HK-2 (cell line): Measurements from ENCODE around the gene SP1.
A peak's percentile ranks its signal among the peaks of the same experiment; 100 is the strongest.
"Not testable (repeated sequence)": the region's sequence is repeated elsewhere in the genome, so short reads cannot be mapped to it uniquely, and the experiment has no call there.

ENCODE experiments used
- DNase-seq: peaks from one replicate; pipeline ENCODE4 v3.0.0-alpha.2; 2018; ENCODE audit not compliant: unreplicated experiment

The SP1 gene

DNA sequence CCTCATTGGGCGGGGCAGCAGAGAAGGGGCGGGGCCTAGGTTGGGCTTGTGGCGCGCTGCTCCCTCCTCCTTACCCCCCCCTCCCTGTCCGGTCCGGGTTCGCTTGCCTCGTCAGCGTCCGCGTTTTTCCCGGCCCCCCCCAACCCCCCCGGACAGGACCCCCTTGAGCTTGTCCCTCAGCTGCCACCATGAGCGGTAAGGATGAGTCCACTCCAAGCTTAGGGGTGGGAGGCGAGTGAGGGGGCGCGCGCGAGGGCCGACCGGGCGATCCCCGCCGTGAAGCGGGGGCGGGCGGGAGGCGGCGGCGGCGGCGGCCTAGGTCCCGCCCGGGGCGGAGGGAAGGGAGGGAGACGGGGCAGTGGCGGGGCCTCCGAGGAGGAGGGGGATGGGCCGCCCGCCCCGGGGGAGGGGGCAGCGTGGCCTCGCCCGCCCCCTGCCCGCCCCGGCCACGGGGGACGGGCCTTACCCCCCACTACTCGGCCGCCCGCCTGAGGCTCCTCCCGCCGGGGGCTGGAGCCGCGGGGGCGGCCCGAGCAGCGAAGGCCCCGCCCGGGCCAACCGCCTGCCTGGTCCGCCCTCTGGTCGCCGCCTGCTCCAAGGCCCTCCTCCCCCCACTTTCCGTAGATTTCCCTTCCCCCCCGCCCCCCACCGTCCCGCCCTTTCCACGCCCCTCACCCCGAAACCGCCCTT lies at the start of gene SP1:
Gene SP1 (plus strand): TSS at position 73 of the 690 bp plus-strand sequence. CDS start 116 bp downstream, at position 189.
- peak; percentile 90 for DNase-seq

DNA sequence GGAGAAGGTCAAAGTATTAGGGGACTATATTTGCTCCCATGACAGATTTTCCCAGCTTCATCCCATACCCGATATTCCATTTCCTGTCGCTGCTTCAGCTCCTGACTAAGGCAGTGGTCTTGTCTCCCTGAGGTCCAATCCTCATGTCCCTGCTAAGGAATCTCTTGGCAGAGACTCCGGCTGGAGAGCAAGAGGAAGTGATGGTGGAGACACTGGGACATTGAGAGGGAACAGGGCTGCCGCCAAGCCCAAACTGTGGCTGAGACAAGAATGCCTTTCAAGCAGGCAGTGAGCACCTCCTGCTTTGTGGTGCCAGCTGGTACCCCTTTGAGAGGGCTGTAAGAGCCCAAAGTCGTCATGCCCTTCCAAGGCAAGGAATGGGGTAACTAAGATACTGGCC lies 49.3 kb upstream of the SP1 start:
- no peak for DNase-seq

DNA sequence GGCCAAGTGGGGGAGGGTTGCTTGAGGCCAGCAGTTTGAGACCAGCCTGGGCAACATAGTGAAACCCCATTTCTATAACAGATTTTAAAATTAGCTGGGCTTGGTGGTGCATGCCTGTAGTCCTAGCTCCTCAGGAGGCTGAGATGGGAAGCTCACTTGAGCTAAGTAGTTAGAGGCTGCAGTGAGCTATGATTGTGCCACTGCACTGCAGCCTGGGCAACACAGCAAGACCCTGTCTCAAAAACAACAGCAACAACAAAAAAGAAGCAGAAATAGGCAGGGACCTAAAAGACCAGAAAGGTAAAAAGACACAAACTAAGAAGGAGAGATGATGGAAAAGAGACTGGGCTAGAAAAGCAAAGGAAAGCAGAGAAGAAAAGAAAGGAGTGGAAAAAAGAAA lies 47.6 kb upstream of the SP1 start:
- not testable (repeated sequence) for DNase-seq

DNA sequence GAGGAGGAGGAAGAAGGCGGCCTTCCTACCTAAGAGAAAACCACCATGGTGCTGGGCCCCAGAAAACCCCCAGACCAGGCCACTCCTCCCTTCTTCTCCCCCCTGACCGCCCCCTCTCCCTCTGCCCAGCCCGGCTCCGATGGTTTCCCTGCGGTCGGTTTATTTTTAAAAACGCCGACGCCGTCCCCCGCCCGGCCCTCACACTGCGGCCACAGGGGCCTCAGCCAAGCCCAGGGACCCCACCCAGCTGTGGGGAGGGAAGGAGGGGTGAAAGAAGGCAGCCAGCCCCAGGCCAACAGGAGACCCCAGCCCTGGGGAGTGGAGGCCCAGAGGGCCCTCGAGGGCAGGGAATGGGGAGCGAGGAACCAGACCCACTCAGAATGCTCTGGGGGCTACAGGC lies 47.2 kb upstream of the SP1 start:
- no peak for DNase-seq

DNA sequence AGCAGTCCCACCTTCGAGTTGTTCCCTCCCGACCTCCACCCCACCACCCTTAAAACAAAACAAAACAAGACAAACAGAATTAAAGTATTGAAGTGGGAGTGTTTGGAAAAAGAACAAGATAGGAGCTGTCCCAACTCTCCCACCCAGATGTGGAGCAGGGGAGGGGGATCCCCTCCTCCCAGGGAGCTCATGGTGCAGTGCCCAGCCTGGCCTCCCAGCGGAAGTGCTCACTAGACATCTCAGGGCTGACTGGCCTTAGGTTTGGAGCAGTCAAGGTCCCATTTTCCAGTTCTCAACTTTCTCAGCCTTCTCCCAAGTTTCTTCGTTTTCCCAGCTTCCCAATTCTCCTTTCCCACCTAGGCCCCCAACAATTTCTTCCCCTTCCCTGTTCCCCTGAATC lies 46.7 kb upstream of the SP1 start:
- no peak for DNase-seq

DNA sequence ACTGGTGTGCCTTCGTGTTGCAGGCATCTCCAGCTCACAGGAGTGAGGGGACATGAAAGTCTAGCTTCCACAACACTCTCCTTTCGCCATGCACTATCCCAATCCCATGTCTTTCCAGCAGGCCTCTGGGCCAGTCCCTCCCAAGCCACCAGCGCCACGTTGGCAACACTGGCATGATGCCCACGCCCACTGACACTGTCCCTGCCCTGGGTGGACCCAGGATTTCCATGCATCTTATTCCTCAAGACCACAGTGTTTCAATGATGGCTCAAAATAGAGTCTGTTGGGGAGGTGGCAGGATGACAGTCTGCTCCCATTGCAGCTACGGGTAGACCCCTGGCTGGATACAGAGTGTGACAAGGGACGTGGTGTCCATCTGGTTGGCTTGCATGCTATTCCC lies 46.1 kb upstream of the SP1 start:
- no peak for DNase-seq

DNA sequence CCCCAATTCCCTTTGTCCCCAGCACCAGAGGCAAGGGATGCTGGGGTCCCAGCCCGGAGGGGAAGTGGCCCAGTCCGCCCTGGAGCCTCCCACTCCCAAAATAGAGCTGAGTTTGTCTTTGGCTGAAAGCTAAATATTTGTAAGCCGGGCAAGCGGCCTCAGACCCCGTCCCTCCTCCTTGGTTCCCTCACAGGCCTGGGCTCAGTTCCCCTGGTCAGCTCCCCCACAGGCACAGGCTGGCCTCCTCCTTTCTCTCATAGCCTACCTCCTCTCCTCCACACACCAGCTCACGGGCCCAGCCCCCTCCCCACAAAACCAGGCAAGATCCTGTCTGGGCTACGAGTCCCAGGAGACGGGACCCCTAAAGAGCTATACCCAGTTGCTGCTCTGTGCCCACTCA lies 45.2 kb upstream of the SP1 start:
- DNase-seq = no peak

DNA sequence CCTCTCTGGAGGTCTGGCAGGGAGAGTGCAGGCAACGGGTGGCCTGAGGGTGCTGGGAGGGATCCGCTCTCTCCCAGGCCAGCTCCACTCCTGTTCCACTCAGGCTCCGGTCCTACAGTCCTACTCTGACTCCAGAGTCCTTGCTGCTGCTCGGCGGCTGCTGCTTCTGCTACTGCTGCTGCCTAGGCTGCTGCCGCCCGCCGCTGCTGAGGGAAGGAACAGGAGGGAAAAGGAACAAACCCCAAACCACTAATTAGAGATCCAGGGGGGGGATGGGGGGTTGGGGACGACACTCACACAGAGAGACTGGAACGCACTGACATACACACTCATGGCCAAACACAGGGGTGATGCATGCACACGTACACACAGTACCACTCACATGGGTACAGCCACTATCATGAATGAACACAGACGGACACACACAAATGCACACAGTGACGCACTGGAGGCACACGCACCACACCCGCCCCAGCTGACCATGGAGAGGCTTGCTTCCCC lies 43.7 kb upstream of the SP1 start, which contains the start of gene SP7:
Gene SP7 (minus strand): TSS at position 174 of the 501 bp plus-strand sequence. CDS start 708 bp downstream, outside the sequence.
- DNase-seq = no peak

DNA sequence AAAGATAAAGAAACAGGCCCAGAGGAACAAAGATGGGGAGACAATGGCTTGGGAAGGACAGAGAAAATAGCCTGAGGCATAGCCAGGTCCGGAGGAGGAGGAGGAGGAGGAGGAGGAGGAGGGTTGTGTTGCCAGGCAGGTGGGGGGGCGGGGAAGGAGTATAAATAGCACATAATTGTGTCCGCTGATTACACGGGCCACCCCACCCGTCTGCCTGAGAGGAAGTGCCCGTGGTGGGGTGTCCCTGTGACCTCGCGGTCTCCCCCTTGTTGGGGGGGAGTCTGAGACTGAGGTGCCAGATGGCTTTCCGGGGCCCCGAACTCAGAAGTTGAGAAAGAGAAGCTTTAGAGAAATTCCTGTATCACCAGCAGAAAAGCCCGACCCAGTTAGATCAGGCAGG lies 42.0 kb upstream of the SP1 start:
- no peak for DNase-seq

DNA sequence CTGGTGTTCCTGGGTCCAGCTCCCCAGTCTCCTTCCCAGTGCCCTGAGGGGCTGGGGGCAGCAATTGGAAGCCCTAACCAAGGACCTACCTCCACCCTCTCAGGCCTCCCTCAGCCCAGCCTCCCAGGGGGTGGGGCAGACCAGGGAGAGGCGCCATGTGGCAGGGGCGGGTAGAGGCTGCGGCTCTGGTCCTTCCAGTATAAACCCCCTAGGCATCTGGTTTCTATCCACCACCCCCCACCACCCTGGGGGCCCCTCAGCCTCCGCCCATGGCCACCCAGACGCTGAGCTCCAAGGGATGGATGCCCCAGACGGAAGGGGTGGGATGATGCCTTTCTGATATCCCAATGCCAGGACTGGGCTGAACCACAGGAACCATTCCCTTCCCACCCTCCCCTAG lies 41.1 kb upstream of the SP1 start:
- no peak for DNase-seq

DNA sequence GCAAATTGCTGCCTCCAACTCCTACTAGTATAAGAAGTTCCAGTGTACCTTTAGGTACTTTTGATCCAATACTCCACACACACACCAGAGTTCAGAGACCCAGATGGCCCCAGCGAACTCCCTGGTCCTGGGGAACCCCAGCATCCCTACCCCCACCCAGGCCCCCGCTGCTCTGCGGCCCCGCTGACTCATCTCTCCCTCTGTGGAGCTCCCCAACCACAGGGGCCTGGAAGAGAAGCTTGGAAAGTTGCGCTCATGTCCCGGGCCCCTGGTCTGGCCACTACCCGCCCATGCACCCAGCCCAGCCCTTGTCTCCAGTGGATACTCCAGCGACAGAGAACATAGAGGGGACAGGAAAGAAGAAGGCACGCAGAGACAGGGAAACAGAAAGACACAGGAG lies 39.6 kb upstream of the SP1 start:
- no peak for DNase-seq

DNA sequence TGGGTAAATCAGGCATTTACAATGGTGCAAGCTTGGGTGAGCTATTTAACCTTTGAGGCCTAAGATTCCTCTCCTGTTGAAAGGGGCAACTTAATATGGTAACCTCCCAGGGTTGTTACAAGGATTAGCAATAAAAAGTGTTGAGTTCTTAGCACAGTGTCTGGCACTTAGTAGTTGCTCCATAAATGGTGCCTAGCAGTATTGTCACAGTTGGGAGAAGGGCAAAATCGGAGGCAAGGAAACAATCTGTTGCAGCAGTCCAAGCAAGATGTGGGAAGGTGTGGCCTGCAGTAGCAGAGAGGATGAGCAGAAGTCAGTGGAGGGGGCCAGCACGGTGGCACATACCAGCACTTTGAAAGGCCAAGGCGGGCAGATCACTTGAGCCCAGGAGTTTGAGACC lies 36.5 kb upstream of the SP1 start:
- DNase-seq = no peak

DNA sequence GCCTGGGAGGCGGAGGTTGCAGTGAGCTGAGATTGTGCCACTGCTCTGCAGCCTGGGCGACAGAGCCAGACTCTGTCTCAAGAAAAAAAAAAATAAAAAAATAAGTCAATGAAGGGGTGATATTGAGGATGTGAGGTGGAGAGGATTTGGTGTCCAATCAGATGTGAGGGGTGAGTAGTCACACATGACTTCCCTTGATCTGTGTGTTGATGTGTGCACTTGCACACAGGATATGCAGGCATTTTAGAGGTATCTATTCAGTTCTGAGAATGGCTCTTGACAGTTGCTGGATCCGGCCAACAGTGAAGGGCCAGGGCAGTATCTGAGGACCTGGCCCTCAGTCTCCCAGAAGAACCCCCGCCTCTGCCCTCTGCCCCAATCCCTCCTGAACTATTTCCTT lies 36.0 kb upstream of the SP1 start:
- no peak for DNase-seq

DNA sequence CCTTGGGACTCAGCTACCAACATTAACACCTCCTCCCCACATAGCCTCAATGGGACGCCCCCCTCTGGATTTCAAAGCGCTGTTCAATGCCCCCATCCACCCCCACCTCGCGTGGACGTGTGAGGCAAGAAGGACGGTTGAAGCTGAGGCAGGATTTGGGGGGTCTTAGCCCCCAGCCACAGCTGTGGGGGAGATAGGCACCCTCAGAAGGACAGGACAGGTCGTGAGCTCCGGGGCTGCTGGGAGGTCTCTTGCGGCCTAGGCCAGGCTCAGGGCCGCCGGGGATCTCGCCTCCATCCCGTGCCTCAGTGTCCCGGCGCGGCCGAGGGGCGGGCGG lies 35.5 kb upstream of the SP1 start:
- no peak for DNase-seq

DNA sequence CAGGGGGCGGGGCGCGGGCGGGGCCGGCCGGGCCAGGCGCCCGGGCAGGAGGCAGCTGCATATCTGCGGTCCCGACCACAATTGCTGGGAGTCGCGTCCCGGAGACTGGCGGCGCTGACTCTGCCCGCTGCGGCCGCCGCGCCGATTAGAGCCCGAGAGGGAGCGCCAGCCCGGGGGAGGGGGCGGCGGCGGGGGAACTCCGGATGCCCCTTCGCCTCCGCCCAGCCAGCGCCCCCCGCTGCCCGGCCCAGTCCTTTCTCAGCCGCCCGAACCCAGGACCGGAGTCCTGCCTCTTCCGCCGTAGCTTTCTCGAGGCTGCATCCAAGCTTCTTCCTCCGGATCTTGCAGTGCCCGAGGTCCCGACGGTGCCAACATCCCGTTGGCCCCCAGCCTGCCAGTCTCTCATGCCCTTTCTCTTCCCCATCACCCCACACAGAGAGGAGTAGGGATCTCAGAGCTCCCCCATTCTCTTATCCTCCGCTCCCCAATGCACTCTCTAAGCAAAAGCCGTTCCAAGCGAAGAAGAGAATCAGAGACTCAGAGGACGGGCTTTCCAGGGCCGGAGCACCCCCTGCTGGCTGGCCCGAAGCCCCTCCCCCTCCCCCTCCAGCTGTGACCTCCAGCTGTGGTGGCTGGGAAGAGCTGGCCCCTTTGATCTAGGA lies 35.0 kb upstream of the SP1 start:
- DNase-seq = peak; percentile 58

DNA sequence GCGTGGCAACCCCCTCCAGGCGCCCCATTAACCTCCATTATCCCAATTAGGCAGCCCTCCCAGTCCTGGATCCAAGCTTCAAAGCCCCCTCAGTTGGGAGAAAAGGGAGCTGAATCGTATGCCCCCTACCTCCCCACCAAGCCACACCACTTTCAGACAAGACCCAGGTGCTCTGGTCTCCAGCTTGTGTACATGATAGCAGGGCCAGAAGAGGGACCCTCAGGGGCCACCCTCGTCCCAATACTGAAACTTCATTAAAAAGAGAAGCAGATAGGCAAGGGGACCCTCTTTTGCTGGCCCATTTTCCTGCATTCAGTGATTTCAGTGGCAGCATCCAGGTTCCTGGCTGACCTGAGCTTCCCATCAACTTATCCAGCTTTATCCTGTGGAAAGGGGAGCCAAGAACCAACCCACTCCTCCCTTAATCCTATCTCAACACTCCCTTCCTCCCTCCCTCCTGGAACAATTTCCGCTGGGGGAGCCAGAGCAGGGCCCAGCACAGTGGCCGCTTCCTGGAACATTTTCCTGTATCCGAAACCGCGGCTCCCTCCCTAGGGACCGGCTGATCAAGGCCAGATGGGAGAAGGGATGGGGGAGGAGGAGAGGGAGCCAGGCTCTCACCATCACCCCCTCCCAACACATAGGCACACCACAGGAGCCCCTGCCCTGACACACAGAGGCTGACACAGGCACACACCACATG lies 34.3 kb upstream of the SP1 start:
- no peak for DNase-seq

DNA sequence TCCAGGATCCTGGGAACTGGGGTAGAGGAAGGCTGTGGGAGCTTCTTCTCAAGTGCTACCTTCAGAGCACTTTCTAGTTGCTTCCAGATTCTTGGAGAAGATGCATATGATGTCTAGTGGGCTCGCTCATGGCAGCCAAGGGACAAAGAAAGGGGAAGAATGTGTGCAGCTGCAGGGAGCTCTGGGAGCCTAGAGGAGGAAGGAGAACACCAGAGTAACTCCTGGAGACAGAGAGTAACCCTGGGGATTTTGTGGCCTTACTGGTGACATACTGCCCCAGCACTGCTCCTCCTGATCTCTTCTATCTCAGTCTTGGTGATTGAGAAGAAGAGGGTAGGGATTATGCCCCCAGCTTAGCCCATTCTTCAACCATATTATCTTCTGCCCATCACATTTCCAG lies 33.5 kb upstream of the SP1 start:
- no peak for DNase-seq

DNA sequence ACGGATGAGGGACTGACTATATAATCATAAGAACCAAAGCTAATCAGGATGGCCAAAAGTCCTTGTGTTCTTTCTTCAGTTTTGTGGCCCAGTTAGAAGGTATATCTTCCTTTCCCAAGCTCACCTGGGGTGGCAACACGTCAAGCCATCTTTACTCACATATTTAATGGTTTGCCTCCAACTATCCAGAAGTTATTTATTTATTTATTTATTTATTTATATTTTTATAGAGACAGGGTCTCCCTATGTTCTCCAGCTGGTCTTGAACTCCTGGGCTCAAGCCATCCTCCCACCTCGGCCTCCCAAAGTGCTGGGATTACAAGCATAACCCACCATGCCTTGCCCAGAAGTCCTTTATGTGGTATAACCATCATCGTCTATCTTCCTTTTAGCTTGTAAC lies 32.1 kb upstream of the SP1 start:
- no peak for DNase-seq

DNA sequence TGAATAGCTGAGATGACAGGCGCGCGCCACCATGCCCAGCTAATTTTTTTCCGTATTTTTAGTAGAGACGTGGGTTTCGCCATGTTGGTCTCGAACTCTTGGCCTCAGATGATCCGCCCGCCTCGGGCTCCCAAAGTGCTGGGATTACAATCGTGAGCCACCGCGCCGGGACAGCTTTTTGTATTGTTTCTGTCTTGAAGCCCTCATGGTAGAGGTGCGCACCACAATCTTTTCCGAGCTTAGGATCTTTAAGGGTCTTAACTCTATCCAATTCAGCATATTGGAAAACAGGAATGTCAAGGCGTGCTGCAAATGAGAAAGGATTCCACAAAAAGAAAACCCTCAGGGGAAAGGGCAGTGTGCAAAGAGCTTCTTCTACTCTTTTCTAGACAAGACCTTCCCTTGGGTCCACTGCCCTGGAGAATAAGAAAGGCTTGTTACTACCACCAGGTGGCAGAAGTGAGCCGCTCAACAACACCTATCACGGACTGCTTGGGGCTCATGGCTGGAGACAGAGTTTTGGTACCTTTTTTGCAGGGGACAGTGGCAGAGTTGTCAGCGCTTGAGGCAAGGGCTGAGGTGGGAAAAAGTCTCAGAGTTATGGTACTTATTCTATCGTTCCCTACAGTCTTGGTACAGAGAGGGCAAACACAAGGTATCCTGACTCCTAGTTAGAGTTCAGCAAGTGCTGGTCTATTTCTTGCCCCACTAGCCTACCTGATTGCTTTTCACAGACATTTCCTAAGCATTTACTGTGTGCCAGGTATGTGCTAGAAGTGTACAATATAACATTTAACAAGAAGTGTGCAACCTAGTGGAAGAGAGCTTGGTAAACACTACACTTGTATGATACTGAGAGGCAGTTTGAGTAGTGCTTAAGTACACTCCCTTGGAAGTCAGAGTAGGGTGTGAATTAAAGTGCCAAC lies 27.4 kb upstream of the SP1 start:
- DNase-seq = peak; percentile 83

DNA sequence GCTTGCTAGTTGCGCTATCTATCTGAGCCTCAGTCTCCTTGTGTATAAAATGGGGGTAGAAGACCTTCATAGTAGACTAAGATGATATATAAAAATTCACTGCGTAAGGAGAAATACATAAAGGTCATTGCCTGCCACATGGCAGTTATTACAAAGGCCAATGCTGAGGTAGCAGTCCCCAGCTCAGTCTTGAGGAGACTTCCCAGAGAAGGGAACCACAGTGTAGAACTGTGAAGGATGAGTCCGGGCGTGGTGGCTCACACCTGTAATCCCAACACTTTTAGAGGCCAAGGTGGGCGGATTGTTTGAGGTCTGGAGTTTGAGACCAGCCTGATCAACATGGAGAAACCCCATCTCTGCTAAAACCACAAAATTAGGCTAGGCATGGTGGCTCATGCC lies 26.7 kb upstream of the SP1 start:
- DNase-seq = no peak

DNA sequence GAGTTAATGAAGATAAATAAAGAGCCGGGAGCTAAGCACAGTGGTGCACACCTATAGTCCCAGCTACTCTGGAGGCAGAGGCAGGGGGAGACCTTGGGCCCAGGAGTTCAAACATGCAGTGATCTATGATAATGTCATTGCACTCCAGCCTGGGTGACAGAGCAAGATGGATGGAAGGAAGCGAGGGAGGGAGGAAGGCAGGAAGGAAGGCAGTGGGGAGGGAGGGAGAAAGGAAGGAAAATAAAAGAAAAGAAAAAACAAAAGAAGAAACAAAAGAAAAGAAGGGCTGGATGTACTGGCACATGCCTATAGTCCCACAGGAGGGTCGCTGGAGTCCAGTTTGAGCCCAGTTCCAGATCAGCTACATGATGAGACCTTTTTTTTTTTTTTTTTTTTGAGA lies 24.9 kb upstream of the SP1 start:
- no peak for DNase-seq

DNA sequence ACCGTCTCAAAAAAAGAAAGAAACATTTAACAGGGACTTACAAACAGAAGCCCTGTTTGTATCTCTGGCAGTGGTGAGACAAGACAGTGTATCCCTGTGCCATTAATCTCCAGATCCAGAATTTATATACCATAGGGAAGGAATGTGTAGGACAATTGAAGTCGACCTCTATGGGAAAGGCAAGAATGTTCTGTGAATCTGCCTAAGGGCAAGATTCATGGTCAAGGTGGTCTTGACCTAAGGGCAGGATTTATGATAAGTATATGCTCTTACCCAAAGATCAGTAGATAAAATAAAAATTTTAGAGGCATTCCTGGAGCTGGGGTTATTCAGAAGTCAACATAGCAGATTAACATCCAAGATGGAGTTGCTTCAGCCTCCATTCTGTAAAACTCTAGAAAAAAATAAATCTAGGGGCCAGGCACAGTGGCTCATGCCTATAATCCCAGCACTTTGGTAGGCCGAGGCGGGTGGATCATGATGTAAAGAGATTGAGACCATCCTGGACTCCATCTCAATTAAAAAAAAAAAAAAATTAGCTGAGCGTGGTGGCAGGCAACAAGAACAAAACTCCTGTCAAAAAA lies 21.0 kb upstream of the SP1 start:
- DNase-seq = no peak
